Measurements from ENCODE around the gene MAP1S.

DNA sequence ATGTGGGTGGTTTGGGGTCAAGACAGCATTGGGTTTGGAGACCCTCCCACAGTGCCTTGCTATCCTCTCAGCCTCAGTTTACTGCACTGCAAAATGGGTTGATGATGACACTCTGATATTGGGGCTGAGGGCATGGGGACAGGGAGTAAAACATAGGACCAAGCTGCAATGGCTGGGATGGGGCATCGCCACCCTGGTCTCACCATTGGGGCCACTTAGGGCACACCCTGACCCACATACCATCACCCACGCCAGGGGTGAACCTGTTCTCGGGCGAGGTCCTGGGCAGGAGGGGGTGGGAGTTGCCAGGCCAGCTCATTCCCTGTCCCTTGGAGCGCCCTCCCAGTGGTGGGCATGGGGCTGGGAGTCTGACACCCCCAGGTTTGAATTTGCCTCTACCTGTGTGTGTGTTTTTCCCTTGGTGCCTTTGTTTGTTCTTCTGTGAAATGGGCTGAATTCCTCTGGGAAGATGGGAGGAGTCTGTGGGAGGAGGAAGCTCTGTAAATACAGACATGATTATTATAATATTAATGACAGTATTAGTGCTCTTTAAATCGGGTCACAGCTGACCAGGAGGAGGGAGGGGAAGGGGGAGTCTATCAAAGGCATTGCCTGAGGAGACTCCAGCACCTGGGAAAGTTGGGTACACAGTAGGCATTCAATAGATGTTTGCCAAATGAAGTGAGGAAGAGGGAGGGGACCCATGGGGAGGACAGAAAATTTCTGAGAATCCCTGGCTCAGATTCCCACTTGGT, 29.8 kb downstream of the MAP1S start:
- TF ChIP-seq, protein P1, sequence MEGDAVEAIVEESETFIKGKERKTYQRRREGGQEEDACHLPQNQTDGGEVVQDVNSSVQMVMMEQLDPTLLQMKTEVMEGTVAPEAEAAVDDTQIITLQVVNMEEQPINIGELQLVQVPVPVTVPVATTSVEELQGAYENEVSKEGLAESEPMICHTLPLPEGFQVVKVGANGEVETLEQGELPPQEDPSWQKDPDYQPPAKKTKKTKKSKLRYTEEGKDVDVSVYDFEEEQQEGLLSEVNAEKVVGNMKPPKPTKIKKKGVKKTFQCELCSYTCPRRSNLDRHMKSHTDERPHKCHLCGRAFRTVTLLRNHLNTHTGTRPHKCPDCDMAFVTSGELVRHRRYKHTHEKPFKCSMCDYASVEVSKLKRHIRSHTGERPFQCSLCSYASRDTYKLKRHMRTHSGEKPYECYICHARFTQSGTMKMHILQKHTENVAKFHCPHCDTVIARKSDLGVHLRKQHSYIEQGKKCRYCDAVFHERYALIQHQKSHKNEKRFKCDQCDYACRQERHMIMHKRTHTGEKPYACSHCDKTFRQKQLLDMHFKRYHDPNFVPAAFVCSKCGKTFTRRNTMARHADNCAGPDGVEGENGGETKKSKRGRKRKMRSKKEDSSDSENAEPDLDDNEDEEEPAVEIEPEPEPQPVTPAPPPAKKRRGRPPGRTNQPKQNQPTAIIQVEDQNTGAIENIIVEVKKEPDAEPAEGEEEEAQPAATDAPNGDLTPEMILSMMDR (IDR thresholded peaks at IDR 0.05): no peak
- TF ChIP-seq POLR2A (IDR thresholded peaks at IDR 0.05): no peak

Measured in heart left ventricle (tissue), 13 donors.